HG03439 (cell line): ENCODE measurements around the gene STX18.
"Not testable (repeated sequence)": the region's sequence is repeated elsewhere in the genome, so short reads cannot be mapped to it uniquely, and the experiment has no call there.

Experiments
- ATAC-seq: cut with Tn5 transposase; IDR thresholded peaks from one replicate; pipeline ENCODE4 v1.9.1; 2021; ENCODE audit warnings: mild to moderate bottlenecking, moderate library complexity; ENCODE audit not compliant: unreplicated experiment

STX18 gene

GRCh38 chr4:4541661-4542570 lies at the start of gene STX18:
TSS of gene STX18 (minus strand) at chr4:4542048. CDS start at chr4:4541964, 84 bp downstream.
- peak; percentile 87 for ATAC-seq

GRCh38 chr4:4591071-4591470 lies 49.2 kb upstream of the STX18 start:
- ATAC-seq, result no peak

DNA sequence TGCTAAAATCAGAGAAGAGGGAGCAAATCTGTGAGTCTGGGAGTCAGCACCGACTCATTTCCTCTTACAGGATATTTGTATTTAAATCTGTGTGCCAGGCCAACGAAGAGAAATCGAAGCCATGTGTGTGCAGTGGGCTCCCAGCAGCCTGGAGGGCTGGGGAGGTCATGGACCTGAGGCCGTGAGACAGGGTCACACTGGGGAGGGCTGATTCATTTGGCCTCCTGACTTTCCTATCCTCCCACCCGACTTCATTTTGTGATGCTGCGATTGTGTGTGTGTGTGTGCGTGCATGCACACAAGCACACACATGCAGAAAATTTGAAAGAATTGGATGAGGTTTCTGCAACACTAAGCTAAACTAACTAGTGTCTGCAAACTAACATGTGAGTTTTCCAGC lies 48.7 kb upstream of the STX18 start:
- no peak for ATAC-seq

GRCh38 chr4:4585012-4585670 lies 43.3 kb upstream of the STX18 start:
- ATAC-seq, result no peak

DNA sequence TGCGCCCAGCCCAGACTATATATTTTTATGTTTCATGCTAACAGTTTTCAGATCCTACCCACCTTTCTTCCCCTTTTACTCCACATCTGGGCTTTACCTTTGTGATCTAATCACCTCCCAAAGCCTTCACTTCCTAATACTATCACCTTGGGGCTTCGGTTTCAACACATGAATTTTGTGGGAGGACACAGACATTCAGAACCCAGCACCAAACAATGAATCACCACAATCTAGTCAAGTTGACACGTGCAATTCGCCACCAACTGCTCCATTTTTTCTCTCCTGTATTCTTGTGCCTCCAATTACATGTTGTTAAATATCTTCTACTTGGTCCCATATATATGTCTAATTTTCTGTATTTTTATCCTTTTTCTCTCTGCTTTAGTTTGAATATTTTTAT lies 41.8 kb upstream of the STX18 start:
- no peak for ATAC-seq

GRCh38 chr4:4582653-4583052 lies 40.8 kb upstream of the STX18 start:
- ATAC-seq, result no peak

DNA sequence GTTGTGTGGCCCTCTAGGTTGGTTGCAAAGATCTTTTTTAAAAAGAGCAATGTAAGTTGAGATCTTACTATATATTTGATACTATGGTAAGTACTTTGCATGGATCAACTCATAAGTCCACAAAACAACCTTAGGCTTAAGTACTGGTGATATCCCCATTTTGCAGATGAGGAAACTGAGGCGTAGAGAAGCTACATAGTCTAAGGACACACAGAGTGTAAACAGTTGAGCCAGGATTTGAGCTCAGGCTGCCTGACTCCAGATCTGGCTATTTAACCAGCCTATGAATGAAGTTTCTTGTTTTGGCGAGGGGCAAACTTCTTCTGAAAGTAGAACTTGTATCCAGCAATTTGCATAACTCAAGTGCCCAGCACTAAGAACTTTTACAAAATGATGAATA lies 38.6 kb upstream of the STX18 start:
- no peak for ATAC-seq

DNA sequence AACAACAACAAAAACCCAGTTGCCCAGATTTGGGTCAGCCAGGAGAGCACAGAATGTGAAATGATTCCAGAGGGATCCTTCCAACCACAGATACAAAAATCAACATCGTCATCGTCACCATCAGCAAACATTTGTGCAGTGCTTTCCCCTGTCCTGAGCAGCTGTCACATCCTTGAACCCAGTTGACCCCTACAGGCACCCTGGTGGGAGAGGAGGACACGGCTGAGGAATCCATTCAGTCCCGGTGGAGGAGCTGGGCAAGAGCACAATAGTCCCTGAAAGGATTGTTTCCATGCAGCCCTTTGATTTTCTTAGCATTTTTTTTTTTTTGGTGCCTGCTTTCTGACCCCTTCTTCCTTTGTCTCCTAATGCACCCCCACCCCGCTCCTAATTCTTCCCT lies 37.1 kb upstream of the STX18 start:
- no peak for ATAC-seq

DNA sequence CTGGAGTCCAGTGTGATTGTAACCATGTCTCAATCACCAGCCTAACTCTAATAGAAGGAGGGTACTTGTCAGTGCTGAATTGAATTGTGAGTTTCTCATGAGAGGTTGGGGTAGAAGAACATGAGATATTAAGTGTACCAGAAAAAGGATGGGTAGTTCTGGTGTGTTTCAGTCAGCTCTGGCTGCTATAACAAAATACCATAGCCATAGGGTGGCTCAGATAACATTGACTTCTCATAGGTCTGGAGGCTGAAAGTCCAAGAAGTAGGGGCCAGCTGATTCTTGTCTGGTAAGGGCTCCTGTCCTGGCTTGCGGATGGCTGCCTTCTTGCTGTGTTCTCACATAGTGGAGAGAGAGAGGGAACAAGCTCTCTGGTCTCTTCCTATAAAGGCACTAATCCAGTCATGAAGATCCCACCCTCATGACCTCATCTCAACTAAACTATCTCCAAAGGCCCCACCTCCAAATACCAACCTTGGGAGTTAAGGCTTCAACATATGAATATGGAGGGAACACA lies 35.6 kb upstream of the STX18 start:
- no peak for ATAC-seq

GRCh38 chr4:4575284-4576211 lies 33.7 kb upstream of the STX18 start:
- peak; percentile 64 for ATAC-seq

DNA sequence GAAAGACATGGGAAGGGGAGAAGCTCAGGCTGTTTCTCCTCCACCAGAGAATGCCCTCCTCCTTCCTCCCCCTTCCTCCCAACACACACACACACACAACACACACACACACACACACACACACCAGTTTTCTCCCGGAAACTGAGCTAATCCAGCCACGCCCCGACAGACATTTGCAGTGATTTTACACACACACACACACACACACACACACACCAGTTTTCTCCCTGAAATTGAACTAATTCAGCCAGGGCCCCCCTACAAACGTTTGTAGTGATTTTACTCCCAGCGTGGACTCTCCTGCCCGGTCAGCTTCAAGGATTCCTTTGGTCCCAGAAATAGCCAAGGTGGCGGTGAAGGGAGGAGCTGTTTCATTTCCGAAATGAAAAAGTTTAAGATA lies 32.9 kb upstream of the STX18 start:
- ATAC-seq, result no peak

DNA sequence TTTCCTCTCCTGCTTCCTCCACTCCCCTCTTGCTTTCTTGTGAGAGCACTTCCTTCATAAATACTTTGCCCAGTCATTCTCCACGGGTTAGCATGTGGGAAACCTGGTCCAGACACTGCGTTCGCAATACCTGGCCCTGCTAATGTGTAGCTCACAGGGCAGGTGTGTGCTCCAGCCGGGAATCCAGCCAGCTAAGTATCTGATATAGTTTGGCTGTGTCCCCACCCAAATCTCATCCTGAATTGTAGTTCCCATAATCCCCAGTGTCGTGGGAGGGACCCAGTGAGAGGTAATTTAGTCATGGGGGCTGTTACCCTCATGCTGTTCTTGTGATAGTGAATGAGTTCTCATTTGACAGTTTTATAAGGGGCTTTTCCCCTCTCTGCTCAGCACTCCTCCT lies 32.2 kb upstream of the STX18 start:
- no peak for ATAC-seq

DNA sequence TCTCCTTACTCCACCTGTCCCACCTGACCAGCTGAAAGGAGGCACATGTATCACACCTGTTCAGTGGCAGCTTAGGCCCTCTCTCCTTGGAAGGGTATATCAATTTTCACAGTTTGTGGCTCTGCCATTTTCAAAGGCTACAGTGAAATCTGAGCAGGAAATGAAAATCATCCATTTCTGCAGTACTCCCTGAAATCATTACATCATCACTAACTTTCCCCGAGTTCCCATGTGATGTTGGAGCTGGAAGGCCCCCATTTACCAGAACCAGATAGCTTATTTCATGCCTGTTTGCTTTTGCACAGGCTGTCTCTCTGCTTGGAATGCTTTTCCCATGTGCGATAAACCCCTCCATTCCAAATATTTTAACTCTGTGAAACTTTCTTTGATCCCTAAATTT lies 31.0 kb upstream of the STX18 start:
- ATAC-seq, result no peak

DNA sequence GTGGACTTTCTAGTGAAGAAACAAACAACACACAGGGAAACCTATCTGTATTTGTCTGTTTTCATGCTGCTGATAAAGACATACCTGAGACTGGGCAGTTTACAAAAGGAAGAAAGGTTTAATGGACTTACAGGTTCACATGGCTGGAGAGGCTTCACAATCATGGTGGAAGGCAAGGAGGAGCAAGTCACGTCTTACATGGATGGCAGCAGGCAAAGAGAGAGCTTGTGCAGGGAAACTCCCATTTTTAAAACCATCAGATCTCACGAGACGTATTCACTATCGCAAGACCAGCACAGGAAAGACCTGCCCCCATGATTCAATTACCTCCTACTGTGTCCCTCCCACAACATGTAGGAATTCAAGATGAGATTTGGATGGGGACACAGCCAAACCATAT lies 28.0 kb upstream of the STX18 start:
- ATAC-seq, result not testable (repeated sequence)

DNA sequence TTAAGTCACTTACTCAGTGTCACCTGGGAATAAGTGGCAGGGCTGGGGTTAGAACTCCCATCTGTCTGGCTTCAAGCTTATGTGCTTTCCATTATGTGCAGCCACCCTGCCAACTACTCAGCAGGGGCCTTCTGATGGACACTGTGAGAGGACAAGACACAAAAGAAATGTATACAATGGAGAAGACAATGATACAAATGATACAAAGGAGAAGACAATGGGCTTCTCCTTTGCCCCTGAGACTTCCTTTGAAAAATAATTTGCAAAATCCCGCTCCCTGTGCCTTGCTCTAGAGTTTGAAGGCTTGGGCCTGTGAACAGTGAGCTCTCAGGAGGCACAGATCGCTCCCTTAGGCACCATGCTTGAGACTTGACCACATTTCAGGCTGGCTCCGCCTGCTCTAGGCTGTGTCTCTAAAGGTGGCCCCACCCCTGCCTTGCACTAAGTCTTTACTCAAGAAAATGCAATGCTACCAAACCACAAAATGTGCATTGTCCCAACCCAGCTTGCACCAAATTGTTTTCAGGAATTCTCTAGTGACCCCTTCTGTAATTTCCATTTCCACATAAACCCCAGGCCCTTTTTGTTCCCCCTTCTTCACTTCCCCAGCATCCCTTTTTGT lies 27.1 kb upstream of the STX18 start:
- ATAC-seq, result no peak

DNA sequence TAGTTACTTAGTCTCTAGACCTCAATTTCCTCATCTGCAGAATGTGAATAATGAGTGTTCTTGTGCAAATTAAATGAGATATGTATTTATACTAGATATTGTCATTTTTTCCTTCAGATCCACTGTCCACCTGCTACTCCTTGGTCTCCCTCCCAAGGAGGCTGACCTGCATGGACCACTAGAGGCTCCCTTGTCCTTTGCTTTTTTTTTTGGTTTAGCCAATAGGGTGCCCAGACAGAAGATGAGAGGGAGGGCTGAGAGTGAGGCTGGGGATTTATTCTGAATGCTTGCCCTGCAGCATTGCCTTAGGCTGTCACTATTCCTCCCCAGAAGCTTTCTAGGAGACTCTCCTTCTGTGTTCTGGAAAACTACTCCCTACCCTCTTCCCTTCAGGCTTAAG lies 24.5 kb upstream of the STX18 start:
- not testable (repeated sequence) for ATAC-seq

DNA sequence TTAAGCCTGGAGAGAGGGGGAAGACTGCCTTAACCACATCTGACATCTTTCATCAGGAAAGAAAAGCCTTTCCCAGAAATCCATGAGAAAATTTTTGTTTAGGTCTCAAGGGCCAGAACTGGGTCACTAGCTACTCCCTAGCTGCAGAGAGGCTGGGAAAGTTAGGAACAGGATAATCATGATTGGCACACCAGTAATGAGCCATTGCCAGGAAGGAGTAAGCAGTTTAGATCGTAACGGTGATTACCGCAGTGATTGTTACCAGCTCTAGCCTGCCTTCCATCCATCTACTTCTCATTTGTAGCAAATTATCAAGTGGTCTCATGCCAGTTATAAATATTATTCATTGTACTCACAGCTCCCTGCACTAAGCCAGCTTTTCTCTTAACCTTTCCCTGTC lies 22.7 kb upstream of the STX18 start:
- ATAC-seq, result no peak

GRCh38 chr4:4560642-4561041 lies 18.8 kb upstream of the STX18 start:
- no peak for ATAC-seq

GRCh38 chr4:4560136-4560535 lies 18.3 kb upstream of the STX18 start:
- no peak for ATAC-seq

DNA sequence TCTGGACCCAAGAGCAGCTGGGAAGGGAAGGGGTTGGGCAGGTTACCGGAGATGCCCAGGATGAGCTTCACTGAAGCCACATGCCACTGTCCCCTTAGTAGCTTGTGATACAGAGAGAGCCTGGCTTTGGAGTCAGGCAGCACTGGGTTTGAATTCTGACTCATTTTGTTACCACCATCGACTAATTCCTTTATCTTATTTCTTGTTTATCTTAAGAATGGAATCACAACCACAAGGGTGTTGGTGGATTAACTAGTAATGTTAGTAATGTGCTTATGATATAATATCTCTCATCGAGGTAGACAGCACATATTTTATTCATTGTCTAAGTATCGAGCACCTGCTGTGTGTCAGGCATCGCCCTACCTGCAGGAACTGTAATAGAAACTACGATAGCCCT lies 17.7 kb upstream of the STX18 start:
- no peak for ATAC-seq

DNA sequence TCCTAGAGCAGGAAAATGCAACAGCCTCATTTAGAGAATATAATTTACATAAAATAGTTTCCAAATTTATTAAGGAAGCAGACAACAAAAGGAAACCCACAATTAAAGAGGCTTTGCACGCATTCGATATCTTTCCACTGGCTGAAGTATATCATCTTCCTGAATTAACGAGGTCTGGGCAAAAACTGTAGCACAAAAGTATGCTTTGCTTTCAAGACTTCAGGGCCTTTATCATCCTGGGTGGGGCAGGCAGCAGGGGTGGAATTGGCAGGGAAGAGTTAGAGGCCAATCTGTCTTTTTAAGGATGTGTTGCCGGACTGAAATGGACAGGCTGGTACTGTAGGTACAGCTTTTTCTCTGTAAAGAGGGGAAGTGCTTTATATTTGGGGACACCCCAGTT lies 17.0 kb upstream of the STX18 start:
- no peak for ATAC-seq
